NCI-H446 (cell line): Measurements from ENCODE around the gene ZNF805.
"Not testable (repeated sequence)": the region's sequence is repeated elsewhere in the genome, so short reads cannot be mapped to it uniquely, and the experiment has no call there.

Source experiments
- DNase-seq, 2 experiments: peaks; one replicate each; lab custom pipeline; 2025; lab: John Stamatoyannopoulos, UW

ZNF805 gene

DNA sequence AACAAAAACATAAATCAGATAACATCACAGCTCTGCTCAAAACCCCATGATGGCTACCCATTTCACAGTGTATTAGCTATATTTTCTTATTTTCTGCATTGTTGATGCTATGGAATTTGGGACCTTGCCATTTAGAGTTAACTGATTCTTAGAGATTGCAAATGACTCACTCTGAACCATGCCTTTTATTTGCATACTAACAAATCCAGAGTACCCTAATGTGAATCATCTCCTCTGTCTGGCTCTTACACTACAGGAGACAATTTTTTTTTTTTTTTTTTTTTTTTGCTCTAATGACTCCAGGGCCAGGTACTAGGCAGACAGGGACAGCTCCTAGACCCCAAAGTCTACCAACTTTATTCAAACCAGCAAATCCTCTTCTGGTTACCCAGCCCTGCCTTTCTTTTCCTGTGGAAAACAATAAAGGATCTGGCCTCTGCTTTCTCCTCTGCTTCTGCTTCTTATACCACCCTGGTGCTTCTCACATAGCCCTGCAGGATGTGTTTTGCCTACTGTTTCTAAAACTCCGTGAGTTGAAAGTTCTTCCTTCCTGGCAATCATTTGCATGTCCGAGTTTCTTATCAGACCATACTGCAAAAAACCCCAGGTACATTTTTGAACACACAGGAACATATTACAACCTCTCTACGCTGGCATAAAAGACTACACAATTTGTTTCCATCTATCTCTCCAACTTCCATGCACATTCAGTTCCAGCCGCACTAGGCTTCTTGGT is 29.3 kb downstream of the ZNF805 start:
- no peak for DNase-seq

DNA sequence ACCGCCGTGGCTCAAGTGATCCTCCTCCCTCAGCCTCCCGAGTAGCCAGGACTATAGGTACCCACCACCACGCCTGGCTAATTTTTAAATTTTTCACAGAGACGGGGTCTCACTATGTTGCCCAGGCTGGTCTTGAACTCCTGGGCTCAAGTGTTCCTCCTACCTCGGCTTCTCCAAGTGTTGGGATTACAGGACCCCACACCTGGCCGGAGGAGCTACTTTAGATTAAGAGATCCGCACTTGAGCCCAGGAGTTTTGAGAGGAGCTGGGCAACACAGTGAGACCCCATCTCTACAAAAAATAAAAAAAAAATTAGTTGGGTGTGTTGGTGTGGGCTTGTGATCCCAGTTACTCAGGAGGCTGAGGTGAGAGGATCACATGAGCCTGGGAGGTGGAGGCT is 30.8 kb downstream of the ZNF805 start:
- no peak for DNase-seq

DNA sequence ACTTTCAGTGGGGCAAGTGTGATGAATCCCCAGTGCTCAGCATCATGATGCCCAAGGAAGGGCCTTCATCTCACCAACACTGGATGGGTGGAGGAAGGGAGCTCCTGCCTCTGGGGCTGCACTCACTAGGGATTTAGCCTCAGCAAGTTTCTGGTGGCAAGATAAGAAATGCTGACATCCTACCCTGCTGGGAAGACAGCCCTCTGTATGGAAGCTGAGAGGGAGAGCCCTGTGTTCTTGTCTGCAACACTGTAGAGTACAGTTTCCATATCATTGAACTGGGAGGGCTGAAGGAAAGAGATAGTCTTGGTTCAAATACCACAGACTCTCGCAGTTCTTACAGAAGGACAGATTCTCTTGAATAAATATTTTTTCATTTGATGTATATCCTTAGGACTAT is 32.6 kb downstream of the ZNF805 start:
- no peak for DNase-seq

DNA sequence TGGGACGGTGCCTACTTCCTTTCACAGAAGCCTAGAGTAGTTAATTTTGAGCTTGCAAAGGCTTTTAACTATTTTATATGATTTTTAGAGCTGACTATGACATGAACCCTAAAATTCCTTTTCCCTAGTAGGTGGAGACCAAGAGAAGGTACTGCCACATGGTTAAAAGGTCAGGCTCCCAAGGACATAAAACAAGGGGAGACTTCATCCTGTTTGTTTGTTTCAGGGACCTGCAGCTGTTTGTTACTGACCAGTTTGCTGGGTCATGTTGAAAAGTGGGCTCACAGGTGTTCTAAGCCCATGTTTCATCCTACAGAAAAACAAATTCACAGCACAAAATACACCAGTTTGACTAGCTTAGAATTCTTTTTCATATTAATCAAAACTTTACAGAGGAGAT is 36.0 kb downstream of the ZNF805 start:
- no peak for DNase-seq

DNA sequence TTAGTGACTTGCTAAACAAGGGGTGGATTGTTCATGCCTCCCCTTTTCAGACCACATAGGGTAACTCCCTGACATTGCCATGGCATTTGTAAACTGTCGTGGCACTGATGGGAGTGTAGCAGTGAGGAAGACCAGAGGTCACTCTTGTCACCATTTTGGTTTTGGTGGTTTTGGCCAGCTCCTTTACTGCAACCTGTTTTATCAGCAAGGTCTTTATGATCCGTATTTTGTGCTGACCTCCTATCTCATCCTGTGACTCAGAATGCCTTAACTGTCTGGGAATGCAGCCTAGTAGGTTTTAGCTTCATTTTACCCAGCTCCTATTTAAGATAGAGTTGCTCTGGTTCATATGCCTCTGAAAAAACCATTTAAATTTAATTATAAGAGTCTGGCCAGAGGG is 38.0 kb downstream of the ZNF805 start:
- not testable (repeated sequence) for DNase-seq

DNA sequence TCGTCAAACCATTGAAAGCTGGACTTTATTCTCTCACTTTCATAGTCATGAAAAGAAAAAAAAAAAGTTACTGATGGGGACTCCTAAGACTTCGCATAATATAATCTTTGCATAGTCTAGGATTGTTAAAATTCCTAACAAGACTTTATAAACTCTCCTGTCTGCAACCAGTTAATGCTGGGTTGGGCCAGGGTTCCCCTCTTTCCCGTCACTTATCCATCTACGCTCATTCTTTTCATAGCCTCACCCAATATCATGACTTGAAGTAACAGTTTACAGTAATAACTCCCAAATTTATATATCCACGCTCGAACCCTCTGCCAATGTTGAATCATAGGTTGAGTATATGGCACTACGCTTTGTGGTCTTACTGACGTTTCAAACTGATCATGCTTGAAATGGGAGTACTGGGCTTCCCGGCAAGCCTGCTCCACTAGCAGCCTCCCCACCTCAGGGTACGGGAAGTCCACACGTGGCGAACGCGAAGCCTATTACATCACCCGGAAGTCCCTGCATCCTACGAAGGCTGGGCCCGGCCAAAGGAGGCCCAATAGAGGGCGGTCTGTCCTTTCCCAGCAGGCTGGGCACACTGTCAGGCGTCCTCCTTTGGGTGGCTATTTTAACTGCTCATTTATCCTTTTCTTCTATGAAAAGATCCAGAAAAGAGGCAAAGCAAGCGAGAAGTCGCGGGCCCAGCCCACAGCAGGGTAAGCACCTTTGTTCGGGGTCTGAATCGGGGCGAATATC is 39.2 kb downstream of the ZNF805 start:
- DNase-seq, result peak; percentile 85 to 94

DNA sequence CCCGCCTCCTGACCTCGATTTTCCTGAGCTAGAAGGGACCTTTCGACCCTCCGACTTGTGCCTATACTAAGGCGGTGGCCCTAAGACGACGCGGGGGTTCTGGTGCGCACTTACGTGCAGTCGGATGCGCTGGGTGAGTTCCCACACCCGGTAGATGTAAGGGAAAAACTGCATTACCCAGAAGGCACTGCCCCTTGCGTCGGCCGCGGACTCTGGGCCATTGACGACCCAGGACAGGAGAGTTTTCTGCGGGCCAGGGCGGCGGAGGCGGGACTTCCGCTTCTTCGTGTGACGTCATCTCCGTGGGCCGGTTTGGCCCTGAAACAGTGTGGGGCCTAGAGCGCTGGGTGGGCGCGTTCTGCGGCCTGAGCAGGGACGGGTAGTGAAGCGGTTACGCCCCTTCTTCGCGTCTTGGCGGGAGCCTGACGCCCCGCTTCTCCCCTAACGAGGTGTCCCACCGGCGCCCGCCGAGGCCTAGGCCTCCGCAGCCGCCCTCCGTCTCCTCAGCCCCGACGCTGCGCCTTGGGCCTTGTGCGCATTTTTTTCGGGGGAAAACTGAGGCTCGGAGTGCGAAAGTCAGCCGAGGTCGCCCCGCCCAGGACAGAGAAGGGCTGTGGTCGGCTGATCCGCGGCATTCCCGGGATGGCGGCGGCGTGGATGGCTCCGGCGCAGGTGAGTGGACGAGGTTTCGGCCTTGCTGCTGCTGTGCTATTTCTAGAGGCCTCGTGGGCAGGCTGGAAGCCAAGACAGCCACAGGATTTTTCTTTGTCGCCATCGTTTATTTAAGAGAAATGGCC is 39.9 kb downstream of the ZNF805 start, which contains the start of gene ZNF460:
TSS of gene ZNF460 (plus strand) at position 321 of the 797 bp plus-strand sequence. CDS start at position 643, 322 bp downstream.
- peak; percentile 98 for DNase-seq

DNA sequence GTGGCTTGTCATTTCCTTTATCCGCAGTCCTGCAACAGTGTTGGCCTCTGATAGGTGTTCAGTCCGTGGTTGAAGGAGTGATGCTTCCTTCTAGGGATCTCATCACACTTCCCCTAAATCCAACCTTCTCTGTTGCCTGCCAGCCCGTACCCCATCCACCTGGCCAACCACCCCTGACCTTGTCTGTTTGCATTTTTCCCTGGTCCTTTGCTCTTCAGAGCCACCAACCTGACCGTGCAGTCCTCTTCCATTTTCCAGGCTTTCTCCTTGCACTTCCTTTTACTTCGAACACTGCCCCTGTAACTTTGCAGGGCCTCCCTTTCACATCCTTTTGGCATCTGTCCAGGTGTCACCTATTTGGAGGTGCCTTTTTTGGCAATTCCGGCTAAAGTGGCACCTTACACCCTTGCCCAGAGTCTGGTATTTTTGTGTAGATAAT is 40.5 kb downstream of the ZNF805 start:
- peak in 1 of 2 experiments; percentile 7 for DNase-seq

DNA sequence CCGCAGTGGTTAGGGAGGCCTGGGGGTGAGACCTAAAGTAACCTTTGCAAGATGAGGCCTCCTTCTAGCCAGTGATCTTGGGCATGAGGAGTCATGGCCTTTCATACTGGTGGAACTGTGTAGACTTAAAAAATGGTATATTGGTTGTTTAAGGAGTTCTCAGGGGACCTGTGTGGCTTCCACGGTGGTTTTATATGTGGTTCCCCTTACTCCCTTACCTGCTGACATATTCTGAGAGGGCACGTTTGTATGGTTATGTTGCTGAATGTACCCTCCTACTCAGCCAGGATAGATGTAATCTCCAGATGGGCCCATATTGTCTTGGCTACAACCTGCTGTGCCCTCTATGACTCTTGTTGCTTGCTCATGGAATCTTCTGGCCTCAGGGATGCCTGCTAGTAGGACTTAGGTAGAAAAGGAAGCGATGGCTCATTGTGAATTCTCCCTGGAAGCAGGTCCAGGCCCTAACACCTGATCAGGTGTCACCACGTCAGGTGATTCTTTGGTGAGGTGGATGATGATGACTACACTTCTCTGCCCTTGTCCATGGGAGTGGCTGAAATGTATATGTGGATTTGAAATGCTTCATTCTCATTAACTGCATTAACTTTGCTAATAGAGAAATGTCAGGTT is 41.7 kb downstream of the ZNF805 start:
- no peak for DNase-seq

DNA sequence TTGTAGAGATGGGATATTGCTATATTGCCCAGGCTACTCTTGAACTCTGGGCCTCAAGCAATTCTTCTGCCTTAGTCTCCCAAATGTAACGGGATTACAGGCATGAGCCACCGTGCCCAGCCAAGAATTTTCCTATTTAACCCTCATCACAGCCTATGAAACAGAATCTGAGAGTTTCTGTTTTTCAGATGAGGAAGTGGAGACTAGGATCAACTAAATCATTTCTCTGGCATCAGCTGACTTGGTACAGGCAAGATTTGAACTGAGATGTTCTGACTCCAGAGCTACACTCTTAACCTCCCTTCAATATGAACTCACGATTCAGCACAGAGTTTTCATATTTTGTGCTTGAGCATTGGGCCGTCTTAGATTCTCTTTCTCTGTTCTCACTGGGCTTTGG is 47.9 kb downstream of the ZNF805 start:
- no peak for DNase-seq

DNA sequence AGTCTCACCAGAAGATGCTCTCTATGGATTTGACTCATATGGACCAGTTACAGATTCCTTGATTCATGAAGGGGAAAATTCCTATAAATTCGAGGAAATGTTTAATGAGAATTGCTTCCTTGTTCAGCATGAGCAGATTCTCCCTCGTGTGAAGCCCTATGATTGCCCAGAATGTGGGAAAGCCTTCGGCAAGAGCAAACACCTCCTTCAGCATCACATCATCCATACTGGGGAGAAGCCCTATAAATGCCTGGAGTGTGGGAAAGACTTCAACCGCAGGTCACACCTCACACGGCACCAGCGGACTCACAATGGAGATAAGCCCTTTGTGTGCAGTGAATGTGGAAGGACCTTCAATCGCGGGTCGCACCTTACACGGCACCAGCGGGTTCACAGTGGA is 50.5 kb downstream of the ZNF805 start:
- DNase-seq, result no peak

DNA sequence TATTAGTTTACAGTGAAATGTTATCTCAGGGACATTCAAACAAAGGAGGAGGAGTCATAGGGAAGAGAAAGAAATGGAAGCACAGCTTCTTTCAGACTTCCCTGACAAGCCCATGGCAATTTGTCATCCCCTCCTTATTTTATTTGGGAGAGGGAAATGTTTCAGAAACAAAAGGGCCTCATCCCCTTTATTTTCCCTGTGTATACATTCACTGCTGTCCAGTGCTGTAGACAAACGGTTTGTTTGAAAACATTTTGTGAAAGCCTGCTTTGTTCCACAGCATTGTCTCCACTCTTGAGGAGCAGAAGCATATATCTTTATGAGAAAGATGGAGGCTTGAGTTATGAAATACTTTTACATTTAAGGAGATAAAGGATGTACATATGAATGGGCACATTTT is 52.1 kb downstream of the ZNF805 start:
- no peak for DNase-seq

DNA sequence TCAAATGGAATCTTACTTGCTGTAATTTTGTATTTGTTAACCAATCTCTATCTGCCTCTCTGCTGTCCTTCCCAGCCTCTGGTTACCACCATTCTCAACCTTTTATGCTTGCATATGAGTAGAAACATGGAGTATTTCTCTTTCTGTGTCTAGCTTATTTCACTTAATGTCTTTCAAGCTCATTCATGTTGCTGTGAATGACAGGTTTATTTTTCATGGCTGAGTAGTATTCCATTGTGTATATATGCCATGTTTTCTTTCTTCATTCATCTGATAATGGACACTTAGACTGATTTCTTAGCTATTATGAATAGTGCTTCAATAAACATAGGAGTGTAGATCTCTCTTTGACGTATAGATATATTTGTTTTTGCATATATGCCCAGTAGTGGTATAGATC is 53.3 kb downstream of the ZNF805 start:
- DNase-seq, result no peak

DNA sequence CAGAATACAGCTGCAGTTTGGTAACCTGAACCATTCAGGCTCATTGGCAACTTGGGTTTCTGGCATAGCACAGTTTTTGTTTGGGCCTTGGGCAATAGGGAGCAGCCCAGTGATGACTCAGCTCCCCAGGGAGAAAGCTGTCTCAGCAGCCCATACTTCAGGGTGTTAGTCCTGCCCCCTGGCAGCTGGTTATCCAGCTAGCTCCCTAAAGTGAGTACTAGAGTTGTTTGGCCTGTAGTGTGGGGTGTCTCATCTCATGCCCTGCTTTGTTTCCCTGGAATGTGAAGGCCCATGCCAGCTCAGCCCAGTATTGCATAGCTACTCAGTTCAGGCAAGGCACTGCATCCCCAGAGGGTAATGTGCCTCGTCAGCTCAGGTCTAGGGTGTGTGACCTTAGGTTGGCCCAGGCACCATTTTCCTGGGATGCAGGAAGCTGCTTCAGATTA is 61.6 kb downstream of the ZNF805 start:
- no peak for DNase-seq

DNA sequence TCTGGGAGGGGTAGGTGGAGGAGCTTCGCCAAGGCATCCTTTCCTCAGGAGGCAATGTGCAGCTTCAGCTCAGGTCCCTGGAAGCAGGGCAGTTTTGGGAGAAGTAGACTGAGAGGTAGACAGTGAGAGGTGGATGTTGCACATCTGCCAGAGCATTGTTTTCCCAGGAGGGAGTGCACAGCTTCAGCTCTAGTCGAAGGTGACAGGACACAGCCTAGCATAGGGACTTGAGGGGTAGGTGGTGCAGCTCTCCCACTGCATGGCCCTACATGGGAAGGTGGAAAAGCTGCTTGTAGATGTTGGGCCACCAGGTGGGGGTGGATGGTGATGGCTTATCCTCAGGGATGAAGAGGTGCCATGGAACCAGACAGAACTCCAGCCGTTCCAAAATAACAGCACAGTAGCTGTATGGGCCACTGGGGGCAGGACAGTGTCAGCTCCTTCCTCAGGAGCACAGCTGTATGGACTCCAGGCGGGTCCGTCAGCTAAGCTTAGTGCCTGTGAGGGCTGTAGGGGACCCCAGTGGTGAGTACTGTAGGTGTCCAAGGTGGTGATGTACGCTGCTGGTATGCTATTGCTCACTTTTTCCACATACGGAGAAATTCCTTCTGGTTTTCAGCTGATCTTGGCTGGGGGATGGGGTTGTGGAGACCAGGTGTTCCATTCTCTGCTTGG is 62.4 kb downstream of the ZNF805 start:
- no peak for DNase-seq
